Gastrocnemius medialis (tissue), 4 donors: ENCODE data around the gene PIEZO1.

Experiments used
- POLR2A ChIP-seq, 2 donors: fragments of 450-650 bp; IDR thresholded peaks; one replicate each; pipeline ENCODE4 v1.6.1; 2017; ENCODE audit warnings: antibody characterized with exemption in 2 of 2, mild to moderate bottlenecking in 2 of 2, moderate library complexity in 2 of 2
- TF ChIP-seq, protein P1 (sequence below), 5 experiments: fragments of 450-650 bp in 3 of 5; fragments of 200-600 bp in 2 of 5; sonication (generic) in 2 of 5; IDR thresholded peaks in 4 of 5; conservative IDR thresholded peaks in 1 of 5; 1 replicate in 4 of 5; 2 replicates in 1 of 5; pipeline ENCODE4 v1.5.1; 2016 to 2019; ENCODE audit warnings: antibody characterized with exemption in 5 of 5, mild to moderate bottlenecking in 3 of 5, moderate library complexity in 3 of 5

DNA sequence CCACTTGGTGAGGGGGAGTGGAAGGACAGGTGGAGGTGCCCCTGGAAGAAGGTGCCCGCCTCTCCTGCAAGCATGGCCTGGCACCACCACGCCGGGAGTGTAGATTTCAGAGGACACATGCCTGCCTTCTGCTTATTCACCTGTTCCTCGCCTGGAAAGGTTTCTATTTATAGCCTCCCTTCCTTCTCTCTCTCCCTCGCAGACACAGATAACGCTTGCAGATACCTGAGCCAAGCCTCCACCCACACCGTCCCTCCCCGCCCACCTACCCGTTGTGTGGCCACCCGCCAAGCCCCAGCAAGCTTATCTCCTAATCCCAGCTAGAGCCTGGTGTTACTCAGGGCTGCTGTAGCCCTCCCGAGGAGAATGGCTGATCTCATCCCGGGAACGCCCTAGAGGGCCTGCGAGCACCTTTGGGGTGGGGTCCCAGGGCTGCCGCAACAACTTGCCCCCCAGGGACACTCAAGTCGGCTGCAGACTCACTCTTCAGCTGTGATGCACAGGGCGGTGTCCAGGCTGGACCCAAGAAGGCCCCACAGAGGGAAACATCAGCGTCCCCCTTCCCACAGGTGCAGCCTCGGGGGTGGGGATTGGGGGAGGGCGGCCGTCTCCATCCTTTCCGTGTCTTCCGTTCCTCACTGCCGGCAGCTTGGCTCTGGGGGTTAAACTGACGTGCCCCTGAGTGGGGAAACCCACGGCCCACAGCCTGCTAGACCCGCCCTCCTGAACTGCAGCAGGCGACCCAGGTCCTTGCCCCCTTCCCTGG, 96.8 kb downstream of the PIEZO1 start:
- TF ChIP-seq, protein P1, sequence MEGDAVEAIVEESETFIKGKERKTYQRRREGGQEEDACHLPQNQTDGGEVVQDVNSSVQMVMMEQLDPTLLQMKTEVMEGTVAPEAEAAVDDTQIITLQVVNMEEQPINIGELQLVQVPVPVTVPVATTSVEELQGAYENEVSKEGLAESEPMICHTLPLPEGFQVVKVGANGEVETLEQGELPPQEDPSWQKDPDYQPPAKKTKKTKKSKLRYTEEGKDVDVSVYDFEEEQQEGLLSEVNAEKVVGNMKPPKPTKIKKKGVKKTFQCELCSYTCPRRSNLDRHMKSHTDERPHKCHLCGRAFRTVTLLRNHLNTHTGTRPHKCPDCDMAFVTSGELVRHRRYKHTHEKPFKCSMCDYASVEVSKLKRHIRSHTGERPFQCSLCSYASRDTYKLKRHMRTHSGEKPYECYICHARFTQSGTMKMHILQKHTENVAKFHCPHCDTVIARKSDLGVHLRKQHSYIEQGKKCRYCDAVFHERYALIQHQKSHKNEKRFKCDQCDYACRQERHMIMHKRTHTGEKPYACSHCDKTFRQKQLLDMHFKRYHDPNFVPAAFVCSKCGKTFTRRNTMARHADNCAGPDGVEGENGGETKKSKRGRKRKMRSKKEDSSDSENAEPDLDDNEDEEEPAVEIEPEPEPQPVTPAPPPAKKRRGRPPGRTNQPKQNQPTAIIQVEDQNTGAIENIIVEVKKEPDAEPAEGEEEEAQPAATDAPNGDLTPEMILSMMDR (IDR thresholded peaks at IDR 0.05 in 4 of 5, conservative IDR thresholded peaks at IDR 0.05 in 1 of 5) = no peak
- TF ChIP-seq POLR2A (IDR thresholded peaks at IDR 0.05) = peak; percentile 32 to 33
